ENCODE results near the gene ARMC12. TPM values are rescaled to one million over a fixed set of nuclear protein-coding genes. Genes with fewer than 3 reads are reported as not detected.
A peak's percentile ranks its signal among the peaks of the same experiment; 100 is the strongest.
"Not testable (repeated sequence)": the region's sequence is repeated elsewhere in the genome, so short reads cannot be mapped to it uniquely, and the experiment has no call there.

Gene ARMC12, protein sequence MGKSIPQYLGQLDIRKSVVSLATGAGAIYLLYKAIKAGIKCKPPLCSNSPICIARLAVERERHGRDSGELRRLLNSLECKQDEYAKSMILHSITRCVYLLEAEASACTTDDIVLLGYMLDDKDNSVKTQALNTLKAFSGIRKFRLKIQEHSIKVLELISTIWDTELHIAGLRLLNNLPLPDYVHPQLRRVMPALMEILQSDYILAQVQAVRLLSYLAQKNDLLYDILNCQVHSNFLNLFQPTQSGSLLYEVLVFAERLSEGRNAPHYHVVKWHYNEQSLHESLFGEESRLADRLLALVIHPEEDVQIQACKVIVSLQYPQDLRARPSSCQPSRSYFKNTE
- total RNA-seq: under 1 TPM; 0.21 to 0.29 TPM
- long read RNA-seq: 0 reads

DNA sequence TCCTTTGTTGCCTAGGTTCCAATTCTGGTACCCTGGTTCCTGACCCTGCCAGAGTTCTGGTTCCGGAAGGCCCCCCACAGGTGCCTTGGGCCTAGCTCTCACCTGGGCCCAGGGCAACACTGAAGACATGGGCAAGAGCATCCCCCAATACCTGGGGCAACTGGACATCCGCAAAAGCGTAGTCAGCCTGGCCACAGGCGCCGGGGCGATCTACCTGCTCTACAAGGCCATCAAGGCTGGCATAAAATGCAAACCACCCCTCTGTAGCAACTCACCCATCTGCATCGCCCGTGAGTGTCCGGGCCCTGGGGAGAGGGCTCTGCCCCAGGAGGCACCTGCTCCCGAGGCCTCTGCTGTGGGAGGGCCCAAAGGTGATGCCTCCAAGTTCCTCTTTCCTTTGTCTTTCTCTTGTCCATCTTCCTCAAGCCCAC, at the start of gene ARMC12:
Gene ARMC12 (plus strand): TSS at position 51 of the 431 bp plus-strand sequence. CDS start 77 bp downstream, at position 128.
- DNase-seq (no peak), ATAC-seq (no peak)
- intact Hi-C loops (cut with DNase I): loop anchor here (1.0 to 2.0 kb wide), 3 partner anchors 153 to 214 kb away; no protein-coding TSS in a partner anchor

DNA sequence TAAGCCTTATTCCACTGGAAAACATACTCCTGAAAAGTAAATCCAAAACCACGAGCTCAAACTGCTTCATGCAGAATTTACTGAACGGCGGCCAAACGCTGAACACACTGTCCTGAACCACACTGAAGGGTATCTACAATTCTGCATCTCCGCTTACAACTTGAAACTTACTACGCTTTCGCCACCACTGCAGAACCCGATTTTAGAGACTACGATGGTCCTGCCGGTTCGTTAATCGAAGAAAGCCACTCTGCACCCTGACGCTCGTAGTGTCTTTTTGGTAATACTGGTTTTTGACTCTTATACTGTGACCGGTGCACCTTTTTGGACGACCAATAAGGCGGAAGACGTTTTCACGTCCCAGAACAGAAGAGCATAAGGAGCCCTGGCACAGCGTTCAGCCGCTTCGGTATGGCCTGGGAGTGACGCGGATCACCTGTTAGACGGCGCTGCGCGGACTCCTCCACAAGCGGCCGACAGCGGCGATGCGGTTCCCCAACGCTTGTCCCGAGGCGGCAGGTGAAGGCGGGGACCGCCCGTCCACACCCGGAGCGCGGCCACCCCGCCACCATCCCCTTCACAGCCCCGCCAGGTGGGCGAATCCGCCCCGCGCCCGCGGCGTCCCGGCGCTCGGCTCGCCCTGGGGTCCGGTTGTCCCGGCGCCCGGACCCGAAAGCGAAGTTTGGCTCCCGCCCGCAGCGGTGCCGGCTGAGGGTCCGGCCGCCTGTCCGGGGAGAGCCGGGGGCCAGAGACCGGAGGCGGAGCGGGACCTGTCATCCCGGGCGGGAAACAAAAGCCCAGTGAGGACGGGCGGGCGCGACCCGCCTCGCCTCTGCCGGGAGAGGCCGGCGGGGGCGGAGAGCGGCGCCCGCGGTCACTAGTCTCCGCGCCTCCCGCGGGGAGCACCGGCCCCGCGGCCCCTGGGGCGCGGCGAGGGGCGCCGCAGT, 48.9 kb upstream of the ARMC12 start:
- intact Hi-C loops (cut with DNase I): loop anchor here (2.0 to 5.0 kb wide), 2 partner anchors 33 to 34 kb away; no protein-coding TSS in a partner anchor
- DNase-seq (peak; percentile 61), ATAC-seq (peak; percentile 34 to 45)

DNA sequence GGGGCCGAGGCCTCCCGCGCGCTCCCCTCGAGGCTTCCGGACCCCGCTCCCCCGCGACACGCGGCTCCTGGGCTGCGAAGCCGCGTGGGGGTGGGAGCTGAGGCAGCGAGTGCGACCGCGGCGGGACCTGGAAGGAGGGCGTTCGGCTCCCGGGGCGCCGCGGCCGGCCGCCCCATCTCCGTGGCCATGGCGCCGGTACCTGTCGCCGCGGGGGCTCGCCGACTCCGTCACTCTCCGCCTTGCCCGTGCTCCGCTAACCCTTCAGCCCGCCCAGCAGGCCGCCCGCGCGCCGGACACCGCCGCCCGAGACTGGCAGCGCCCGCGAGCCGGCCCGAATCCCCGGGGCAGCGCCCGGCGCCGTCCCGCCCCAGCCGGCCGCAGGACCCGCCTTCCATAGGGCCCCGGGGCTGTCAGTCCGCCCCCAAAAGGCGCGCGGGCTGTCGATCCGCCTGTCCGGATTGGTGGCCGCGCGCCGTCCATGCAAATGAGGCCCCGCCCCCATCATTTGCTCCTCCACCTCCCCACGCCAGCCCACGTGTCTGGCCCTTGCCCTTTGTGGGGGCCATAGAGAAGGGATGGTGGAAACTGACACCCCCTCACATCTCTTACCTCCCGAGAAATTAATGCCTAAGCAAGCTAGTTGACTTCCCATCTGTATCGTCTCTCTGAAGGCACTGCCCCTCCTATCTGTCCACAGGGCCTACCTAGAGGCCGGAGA, 48.1 kb upstream of the ARMC12 start, which contains the start of gene FKBP5:
Gene FKBP5 (minus strand): TSS at position 311 of the 718 bp plus-strand sequence. CDS start 46,091 bp downstream, outside the sequence.
- intact Hi-C loops (cut with DNase I): loop anchor here (2.0 to 5.0 kb wide), 2 partner anchors 32 to 34 kb away; no protein-coding TSS in a partner anchor
- DNase-seq (peak; percentile 97), ATAC-seq (peak; percentile 96 to 97)

DNA sequence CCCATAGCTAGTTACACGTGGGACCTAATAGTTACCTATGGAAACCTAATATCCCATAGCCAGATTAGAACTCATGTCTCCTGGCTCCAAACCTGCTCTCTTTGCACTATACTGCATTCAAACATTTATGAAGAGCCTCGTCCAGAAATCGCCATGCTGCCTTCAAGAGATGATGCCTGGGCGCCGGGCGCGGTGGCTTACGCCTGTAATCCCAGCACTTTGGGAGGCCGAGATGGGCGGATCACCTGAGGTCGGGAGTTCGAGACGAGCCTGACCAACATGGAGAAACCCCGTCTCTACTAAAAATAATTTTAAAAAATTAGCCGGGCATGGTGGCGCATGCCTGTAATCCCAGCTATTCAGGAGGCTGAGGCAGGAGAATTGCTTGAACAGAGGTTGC, 46.8 kb upstream of the ARMC12 start:
- ATAC-seq; DNase-seq; intact Hi-C loops (cut with DNase I): not testable (repeated sequence)

DNA sequence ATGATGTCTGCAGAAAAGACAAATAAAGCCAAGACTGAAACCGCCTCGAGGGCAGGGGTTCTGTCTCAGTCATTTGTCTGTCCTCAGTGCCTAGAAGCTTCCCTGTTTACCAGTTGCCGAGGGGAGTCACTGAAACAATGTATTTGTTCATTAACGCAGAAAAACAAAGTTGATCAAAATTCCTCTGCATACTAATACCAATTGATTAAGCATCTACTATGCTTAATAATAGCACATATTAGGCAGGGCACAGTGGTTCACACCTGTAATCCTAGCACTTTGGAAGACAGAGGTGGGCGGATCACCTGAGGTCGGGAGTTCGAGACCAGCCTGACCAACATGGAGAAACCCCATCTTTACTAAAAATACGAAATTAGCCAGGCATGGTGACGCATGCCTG, 46.3 kb upstream of the ARMC12 start:
- intact Hi-C loops (cut with DNase I): no loop called here
- ATAC-seq: no peak
- DNase-seq: no peak

DNA sequence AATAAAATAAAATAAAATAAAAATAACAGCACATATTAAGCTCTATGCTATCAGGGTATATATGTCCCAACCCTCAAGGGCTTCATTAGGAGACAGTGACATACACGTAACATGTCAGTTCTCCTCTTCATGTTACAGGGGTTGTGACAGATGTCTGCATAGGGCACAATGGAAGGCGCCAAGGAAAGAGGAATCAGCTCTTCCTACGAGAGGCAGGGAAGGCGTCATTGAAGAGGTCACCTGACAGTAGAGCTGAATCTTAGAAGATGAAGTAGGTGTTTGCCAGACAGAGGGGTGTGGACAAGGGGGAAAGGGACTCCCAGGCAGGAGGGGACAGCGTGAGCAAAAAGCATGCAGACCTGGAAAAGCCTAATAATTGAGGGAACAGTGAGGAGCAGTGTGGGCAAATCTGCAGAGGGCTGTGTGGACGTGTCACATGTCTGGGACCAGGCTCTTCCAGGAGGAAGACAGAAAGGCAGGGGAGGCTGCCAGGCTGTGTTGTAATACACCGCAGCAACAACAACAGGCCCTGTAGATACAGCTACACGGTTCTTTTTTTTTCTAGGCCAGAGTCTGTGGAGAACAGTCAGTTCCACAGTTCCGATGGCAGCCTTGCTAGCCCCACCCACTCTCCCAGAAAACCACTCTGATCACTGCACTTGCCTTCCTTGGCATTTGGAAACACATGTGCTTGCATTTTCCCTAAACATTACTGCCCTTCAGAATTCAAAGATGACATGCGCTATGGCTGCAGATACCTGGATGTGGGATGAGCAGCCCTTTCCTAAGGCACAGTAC, 45.6 kb upstream of the ARMC12 start:
- peak; percentile 91 for DNase-seq
- intact Hi-C loops (cut with DNase I): no loop called here
- ATAC-seq: peak; percentile 38 to 65

DNA sequence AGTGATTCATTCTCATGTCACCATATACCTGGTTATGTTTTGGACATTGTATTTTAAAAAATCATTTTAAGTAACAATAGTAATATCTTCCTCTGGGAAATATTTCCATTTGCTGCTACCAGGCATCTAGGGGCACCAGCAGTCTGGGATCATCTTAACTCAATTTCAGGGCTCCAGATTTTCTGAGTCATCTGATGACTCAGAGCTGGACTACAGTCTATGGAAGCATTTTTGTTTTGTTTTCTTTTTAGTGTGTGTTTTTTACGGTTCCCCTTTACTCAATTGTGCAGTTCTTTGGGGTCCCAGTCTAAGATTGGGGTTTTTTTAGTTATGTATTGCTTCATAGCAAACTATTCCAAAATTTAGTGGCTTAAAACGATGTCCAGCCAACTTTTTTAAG, 42.4 kb upstream of the ARMC12 start:
- intact Hi-C loops (cut with DNase I): no loop called here
- DNase-seq (no peak), ATAC-seq (no peak)

DNA sequence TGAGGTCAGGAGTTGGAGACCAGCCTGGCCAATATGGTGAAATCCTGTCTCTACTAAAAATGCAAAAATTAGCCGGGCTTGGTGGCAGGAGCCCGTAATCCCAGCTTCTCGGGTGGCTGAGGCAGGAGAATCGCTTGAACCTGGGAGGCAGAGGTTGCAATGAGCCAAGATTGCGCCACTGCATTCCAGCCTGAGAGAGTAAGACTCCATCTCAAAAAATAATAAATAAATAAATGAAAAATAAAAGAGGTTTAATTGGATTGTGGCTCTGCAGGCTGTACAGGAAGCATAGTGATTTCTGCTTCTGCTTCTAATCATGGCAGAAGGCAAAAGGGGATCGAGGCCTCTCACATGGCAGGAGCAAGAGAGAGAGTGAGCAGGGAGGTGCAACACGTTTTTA, 38.4 kb upstream of the ARMC12 start:
- intact Hi-C loops (cut with DNase I); ATAC-seq; DNase-seq: not testable (repeated sequence)

DNA sequence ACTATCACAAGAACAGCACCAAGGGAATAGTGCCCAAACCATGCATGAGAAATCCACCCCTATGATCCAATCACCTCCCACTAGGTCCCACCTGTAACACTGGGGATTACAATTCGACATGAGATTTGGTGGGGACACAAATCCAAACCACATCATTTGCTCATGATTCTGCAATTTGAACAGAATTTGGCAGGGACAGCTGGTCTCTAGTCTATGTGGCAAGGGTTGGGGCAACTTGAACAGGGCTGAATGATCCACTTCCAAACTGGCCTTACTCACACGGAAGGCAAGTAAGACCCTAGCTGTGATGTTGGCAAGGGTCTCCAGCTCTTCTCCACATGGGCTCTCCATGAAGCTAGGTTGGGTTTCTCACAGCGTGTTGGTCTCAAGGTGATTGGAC, 38.0 kb upstream of the ARMC12 start:
- intact Hi-C loops (cut with DNase I): no loop called here
- ATAC-seq (no peak), DNase-seq (no peak)

DNA sequence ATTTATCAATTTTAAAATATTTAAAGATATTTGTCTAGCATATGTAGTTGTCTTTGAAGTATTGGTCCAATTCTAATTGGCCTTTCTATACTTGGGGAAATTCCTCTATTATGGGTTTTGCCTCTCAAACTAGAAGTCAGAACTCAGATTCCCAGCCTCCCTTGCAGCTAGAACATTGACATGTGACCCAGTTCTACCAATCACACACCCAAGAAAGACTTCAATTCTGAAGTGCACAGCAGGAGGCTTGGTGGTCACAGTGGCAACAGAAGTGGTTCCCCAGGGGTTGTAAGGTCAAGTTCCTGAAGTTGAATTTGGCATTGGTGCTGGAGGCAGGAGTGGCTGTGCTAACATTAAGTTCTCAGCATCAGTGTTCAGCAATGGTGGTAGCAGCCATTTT, 33.3 kb upstream of the ARMC12 start:
- DNase-seq (no peak), ATAC-seq (no peak)
- intact Hi-C loops (cut with DNase I): no loop called here

DNA sequence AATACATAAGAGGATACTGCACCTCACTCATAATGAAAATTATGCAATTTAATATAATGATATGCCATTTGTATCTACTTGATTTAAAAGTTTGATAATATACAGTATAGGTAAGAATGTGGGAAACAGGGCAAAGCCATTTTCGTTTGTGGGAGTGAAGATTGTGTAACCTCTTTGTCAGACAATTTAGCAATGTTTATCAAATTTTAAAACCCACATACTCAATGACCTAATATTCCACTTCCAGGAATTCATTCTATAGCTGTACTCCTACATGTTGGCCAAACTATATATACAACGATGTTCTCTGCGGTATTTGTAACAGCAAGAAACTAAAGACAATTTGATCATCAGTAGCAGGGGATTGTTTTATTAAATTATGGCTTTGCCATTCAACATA, 30.4 kb upstream of the ARMC12 start:
- no peak for ATAC-seq
- intact Hi-C loops (cut with DNase I): no loop called here
- no peak for DNase-seq

DNA sequence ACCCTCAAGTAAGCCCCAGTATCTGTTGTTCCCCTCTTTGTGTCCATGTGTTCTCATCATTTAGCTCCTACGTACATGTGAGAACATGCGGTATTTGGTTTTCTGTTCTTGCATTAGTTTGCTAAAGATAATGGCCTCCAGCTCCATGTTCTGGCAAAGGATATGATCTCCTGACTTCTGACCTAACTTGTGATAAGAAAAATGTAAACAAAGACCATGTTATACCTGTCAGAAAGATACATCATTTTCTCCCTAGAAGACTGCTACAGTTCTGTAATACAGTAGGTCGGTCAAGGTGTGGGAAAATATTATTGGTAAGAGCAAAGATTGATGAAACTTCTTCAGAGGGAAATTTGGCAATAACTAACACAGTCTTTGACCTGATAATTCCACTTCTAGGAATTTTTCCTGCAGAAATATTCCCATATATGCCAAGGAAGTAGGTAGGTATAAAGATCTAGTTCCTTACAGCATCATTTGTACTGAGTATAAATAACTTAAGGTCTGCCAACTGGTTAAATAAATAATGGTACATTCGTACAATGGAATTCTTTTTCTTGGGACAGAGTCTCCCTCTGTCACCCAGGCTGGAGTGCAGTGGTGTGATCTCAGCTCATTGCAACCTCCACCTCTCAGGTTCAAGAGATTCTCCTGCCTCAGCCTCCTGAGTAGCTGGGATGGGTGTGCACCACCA, 29.0 kb upstream of the ARMC12 start:
- intact Hi-C loops (cut with DNase I): no loop called here
- no peak for ATAC-seq
- DNase-seq: no peak

DNA sequence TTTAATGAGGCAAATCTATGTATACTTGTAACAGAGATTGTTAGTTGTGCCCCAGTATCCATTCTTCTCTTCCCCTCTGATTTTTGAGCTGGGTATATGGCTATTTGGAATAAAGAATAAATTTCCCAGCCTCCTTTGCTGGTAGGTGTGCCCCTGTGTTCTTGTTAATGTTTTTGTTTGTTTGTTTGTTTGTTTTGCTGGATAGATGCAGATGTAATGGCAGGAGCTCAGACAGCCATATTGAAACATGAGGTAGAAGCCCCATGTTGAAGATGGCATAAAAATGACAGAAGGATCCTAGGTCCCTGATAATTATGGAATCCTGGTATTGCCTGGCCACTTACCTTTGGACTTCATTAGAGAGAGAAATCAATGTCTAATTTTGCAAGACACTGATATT, 28.2 kb upstream of the ARMC12 start:
- intact Hi-C loops (cut with DNase I): no loop called here
- DNase-seq (no peak), ATAC-seq (no peak)

DNA sequence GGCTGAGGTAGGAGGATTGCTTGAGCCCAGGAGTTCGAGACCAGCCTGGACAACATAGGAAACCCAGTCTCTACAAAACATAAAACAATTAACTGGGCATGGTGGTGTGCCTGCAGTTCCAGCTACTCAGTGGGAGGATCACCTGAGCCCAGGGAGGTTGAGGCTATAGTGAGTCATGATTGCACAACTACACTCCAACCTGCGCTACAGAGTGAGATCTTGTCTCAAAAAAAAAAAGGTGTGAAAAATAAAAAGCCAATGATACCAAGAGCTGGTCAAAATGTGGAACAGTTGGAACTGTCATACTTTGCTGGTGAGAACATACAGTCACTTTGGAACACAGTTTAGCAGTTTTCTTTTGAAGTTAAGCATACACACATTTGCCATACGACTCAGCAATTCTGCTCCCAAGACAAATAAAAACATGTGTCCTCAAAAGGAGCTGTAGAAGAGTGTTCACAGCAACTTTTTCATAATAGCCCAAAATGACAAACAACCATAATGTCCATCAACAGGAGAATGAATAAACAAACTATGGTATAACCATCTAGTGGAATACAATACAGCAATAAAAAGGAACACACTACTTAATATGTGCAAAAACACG, 26.5 kb upstream of the ARMC12 start:
- peak; percentile 30 to 90 for ATAC-seq
- intact Hi-C loops (cut with DNase I): no loop called here

DNA sequence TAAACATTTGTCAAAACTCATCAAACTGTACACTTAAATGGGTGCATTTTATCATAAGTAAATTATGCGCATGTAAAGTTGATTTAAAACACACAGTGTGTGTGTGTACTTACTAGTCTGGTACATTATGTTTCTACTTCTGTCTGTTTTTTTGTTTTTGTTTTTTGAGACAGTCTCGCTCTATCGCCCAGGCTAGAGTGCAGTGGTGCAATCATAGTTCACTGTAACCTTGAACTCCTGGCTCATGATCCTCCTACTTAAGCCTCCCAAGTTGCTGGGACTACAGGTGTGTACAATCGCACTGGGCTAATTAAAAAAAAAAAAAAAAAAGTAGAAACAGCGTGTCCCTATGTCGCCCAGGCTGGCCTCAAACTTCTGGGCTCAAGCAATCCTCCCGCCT, 25.1 kb upstream of the ARMC12 start:
- intact Hi-C loops (cut with DNase I): no loop called here
- no peak for ATAC-seq
- DNase-seq: no peak

More for the DNA sequence above, 26.5 kb upstream of the ARMC12 start:
- no peak for DNase-seq

DNA sequence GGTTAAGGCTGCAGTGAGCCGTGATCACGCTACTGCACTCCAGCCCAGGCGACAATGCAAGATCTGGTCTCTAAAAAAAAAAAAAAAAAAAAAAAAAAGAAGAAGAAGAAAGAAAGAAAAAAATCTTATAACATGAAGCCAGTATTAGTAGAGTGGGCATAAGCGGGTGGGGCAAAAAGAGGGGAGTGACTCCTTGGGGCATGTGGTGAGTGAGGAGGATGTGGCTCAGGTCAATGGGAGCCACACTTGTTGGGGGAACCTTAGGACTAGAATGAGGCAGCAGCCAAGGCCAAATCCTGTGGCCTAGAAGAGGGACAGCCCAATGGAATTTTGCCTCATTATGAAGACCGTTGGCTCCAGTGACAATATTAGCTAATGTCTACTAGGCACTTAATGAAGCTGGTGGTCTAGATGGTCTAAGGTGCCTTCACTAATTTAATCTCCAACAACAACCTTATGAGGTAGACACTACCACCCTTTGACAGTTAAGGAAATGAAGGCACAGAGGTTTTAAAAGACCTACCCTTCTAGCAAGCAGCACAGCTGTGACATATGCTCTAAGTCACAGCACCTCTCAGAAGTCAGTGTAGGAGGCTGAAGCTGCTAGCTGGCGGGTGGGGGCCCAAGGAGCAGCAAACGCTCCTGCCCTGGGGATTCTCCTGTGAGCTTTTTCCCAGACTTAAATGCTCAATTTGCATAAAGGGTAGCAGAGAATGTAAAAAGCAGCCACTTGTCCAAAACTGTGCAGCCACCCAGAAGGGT, 23.6 kb upstream of the ARMC12 start:
- DNase-seq (no peak), ATAC-seq (no peak)
- intact Hi-C loops (cut with DNase I): no loop called here

DNA sequence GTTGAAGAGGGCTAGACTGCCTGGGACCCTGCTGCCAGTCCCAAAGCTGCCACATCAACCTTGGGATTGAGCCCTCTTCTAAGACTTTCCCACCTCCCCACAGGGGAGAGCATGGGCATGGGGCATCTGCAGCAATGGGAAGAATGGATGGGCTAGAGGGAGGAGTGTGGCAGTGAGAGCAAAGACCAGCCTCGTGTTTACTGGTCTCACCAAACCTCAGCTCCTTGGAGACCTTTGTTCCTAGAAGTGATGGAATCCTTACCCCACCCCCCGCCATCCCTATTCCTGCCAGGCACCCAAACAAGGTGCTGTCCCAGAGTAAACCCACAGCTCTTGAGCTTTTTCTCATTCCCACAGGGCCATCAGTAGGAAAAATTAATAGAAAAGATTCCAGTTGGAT, 20.0 kb upstream of the ARMC12 start:
- intact Hi-C loops (cut with DNase I): no loop called here
- no peak for ATAC-seq
- no peak for DNase-seq

Data from left cardiac atrium (tissue), 4 donors.